ENCODE results near the gene PCSK1N.
"Not testable (repeated sequence)": the region's sequence is repeated elsewhere in the genome, so short reads cannot be mapped to it uniquely, and the experiment has no call there.

The PCSK1N gene

GRCh38 chrX:48835524-48836329, at the start of gene PCSK1N:
TSS of gene PCSK1N (minus strand) at chrX:48835610. CDS start at chrX:48835532, 78 bp downstream.
- peak in 1 of 2 donors; percentile 3 for DNase-seq (ENCODE audit: low read depth in 2 of 2)

DNA sequence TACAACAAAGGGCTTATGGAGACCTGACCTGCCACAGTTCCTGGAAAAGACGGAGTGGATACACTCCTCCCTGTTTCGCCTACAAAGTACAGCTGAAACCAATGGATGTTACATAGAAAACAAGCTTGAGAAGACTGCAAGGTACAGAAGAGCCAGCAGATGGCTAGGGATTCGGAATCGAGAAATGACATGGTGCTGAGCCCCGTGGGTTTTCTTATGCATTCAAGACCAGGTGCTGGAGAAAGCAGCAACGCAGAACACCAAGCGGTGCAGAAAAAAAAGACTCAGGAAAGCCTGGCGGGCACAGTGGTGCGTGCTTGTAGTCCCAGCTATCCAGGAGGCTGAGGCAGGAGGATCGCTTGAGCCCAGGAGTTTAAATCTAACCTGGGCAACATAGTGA, 48.3 kb upstream of the PCSK1N start:
- DNase-seq (ENCODE audit: low read depth in 2 of 2), result no peak

DNA sequence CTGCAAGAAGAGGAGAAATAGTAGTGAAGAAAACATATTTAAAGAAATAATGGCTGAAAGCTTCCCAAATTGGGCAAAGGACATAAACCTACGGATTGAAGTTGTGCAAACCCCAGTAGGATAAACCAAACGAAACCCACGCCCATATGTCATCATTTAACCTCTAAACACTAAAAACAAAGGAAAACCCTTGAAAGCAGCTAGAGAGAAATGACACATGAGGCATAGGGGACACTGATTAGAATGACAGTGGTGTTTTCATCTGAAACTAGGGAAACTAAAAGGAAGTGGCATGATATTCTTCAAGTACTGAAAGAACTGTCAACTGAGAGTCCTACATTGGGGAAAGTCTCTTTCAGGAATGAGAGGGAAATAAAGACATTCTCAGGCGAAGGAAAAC, 41.5 kb upstream of the PCSK1N start:
- not testable (repeated sequence) for DNase-seq (ENCODE audit: low read depth in 2 of 2)

DNA sequence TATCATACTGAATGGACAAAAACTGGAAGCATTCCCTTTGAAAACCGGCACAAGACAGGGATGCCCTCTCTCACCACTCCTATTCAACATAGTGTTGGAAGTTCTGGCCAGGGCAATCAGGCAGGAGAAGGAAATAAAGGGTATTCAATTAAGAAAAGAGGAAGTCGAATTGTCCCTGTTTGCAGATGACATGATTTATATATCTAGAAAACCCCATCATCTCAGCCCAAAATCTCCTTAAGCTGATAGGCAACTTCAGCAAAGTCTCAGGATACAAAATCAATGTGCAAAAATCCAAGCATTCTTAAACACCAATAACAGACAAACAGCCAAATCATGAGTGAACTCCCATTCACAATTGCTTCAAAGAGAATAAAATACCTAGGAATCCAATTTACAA, 36.6 kb upstream of the PCSK1N start:
- not testable (repeated sequence) for DNase-seq (ENCODE audit: low read depth in 2 of 2)

GRCh38 chrX:48864210-48864609, 28.8 kb upstream of the PCSK1N start:
- no peak for DNase-seq (ENCODE audit: low read depth in 2 of 2)

DNA sequence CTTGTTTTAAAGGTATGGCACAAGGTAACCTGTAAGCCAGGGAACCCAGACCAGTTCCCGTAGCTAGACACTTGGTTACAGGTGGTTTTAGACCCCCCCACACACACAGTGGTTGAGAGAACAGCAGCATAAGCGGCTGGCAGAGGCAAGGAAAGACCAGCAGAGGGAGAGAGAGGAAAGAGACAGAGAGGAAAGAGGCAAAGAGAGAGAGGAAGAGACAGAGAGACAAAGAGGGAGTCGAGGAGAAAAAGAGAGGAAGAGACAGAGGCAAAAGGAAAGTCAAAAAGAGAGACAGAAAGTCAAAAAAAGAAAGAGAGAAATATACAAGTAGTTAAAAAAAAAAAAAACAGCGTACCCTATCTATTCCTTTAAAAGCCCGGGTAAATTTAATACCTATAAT, 19.5 kb upstream of the PCSK1N start:
- no peak for DNase-seq (ENCODE audit: low read depth in 2 of 2)

GRCh38 chrX:48854121-48854804, 18.9 kb upstream of the PCSK1N start:
- not testable (repeated sequence) for DNase-seq (ENCODE audit: low read depth in 2 of 2)

DNA sequence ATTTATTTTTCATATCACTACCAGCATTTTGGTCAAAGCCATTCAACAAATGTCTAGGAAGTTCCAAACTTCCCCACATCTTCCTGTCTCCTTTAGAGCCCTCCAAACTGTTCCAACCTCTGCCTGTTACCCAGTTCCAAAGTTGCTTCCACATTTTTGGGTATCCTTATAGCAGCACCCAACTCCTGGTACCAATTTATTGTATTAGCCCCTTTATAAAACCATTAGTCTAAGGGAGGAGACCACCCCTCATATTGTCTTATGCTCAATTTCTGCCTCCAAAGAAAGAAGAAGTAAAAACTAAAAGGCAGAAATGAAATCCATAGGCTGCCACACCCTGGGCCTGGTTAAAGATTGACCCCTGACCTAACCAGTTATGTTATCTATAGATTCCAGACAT, 18.1 kb upstream of the PCSK1N start:
- not testable (repeated sequence) for DNase-seq (ENCODE audit: low read depth in 2 of 2)

DNA sequence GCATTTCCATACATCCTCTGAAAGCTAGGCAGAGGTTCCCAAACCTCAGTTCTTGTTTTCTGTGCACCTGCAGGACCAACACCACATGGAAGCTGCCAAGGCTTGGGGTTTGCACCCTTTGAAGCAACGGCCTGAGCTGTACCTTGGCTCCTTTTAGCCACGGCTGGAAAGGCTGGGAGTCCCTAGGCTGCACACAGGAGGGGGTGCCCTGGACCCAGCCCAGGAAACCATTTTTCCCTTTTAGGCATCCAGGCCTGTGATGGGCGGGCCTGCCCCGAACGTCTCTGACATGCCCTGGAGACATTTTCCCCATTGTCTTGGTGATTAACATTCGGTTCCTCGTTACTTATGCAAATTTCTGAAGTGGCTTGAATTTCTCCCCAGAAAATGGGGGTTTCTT, 17.4 kb upstream of the PCSK1N start:
- no peak for DNase-seq (ENCODE audit: low read depth in 2 of 2)

- no peak for DNase-seq (ENCODE audit: low read depth in 2 of 2)
These were observed 13.4 kb upstream of the PCSK1N start for GRCh38 chrX:48848847-48849246.

DNA sequence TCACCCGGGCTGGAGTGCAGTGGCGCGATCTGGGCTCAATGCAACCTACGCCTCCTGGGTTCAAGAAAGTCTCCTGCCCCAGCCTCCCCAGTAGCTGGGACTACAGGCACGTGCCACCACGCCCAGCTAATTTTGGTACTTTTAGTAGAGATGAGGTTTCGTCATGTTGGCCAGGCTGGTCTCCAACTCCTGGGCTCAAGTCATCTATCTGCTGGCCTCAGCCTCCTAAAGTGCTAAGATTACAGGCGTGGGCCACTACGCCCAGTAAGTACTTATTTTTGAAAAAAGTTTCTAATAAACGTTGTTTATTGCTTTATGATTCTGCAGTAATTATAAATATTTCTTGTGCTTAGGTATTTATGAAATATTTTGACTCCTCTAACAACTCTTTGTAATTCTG, 4.3 kb upstream of the PCSK1N start:
- no peak for DNase-seq (ENCODE audit: low read depth in 2 of 2)

DNA sequence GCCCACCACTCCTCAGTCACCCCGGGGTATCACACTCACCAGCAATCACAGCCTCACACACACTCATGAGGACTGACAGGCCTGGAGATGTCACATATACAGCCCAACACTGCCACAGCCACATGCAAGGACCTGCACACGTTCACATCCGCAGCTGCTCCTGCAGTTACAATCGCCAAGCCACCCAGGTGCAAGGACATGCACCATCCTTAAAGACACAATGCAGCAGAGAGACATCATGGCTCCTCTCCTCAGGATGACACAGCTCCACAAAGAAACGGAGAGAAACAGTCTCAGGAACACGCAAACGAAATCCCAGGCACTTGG, 1.1 kb downstream of the PCSK1N start:
- no peak for DNase-seq (ENCODE audit: low read depth in 2 of 2)

DNA sequence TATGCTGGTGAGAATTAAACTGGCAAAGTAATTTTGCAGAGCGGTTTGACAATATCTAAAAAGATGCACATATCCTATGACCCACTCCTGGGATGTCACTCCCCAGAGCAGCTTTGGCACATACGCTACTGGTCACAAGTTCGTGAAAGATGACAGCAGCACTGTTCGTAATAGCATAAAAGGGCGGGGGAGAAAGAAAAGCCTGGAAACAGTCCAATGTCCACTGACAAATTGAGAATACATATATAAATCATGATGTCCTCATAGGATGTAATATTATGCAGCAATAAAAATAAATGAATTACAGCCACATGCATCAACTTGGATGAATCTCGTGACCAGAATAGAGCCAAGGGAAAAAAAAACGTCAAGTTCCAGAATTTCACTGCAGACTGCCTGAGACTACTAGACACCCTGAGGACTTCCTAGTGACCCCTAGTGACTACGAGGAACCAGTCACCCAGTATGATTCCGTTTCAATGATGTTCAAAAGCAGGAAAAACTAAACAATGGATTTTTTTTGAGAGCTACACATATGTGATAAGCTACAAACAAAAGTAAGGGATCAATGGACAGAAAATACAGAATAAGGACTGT, 1.8 kb downstream of the PCSK1N start:
- DNase-seq (ENCODE audit: low read depth in 2 of 2), result no peak

- no peak for DNase-seq (ENCODE audit: low read depth in 2 of 2)
These were observed 3.5 kb downstream of the PCSK1N start for GRCh38 chrX:48831909-48832291.

- DNase-seq (ENCODE audit: low read depth in 2 of 2), result no peak
These were observed 4.1 kb downstream of the PCSK1N start for GRCh38 chrX:48831136-48831908.

GRCh38 chrX:48829016-48829735, 6.2 kb downstream of the PCSK1N start:
- no peak for DNase-seq (ENCODE audit: low read depth in 2 of 2)

- DNase-seq (ENCODE audit: low read depth in 2 of 2), result no peak
These were observed 7.8 kb downstream of the PCSK1N start for GRCh38 chrX:48827654-48827968.

DNA sequence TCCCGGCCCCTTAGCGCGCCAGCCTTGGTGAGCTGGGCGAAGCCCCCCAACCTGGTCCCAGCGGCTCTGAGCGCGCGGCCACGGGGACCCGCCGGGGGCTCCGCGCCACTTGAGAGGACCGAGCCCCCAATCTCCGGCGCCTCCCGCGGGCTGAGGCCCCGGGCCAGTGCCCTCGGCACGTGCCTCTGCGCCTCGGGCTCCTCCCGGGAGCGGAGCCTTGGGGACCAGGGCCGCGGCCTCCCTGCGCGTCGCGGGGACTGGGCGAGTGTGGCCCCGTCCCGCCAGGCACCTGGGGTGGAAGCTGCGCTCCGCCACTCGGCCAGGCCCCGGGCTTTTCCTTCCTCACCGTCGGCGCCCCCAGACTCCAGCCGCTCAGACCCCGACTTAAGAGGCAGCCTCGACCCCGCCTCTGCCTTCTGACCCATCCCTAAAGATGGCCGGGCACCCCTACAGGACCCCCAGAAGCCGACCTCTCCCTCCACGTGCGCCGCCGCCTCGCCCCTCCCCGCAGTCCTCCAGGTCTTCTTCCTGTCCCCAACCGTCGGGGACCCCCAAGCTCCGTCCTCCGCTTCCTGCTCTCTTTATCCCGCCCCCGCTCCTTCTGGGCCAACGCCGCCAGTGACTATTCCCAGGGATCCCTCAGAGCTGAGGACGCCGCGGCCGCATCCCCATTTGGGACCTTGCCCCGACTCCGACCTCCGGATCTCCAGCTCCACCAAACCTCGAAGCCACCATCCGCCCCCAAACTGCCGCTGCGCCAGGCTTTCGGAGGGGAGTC, 8.3 kb downstream of the PCSK1N start:
- DNase-seq (ENCODE audit: low read depth in 2 of 2), result no peak

DNA sequence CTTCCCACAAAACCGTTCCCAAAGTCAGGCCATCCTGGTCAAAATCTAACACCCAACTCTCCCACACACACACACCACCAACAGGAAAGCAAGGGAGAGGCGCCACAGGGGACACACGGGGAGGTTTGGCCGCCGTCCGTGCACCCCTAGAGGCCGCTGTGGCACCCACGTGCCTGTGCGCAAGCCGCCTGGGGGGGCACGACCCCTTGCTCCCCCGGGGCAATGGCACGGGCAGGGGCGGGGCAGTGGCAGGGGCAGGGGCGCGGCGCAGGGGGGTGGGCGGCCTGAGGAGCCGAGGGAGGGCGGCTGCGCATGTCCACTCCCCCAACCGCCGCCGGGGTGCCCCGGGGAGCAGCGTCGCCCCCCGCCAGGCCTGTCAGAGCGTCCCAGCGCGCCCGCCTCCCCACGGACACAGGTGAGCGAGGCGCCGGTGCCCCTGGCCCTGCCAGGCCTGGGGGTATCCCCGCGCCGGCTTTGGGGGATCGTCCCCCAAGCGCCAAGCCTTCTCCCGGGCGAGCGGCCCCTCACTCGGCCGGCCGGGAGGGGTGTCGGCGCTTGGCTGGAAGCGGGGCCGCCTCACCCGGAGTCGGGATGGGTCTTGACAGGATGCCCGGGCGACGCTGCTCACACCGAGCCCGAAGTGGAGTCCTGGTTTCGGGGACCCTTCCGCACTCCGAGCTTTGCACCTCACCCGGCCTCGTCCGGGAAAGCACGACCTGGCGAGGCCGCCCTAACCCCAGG, 9.1 kb downstream of the PCSK1N start, which contains the start of gene ERAS:
Gene ERAS, plus strand, starts transcription at position 379 of the 741 bp plus-strand sequence. CDS start 2,611 bp downstream, outside the sequence.
- DNase-seq (ENCODE audit: low read depth in 2 of 2), result peak in 1 of 2 donors; percentile 3

DNA sequence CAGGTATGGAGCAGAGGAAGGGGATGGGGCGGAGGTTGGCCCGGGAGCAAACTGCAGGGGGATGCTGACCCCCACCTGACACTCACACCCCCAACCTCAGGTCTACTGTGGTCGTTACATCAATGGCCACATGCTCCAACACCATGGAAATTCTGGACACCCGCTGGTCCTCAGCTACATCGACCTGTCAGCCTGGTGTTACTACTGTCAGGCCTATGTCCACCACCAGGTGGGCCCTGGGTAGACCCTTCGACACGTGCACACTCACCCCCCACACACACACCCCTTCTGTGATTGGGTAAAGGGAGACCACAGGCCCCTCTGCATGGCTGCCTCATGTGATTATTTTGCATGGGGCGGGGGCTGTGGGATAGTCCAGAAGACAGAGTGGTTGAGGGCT, 11.3 kb downstream of the PCSK1N start:
- no peak for DNase-seq (ENCODE audit: low read depth in 2 of 2)

All from stimulated activated CD8-positive, alpha-beta memory T cell treated with anti-CD3 and anti-CD28 coated beads, Interleukin-15, amount 100 ng/mL, for 4 hours (primary cell).